Endothelial cell of umbilical vein (primary cell): Measurements from ENCODE around the gene OR6P1. TPM values are rescaled to one million over a fixed set of nuclear protein-coding genes. Genes with fewer than 3 reads are reported as not detected.

Source experiments
- BruUV-seq: library from RNA; stranded (reverse); fragments of 400-500 nt; replicated peaks from 2 replicates; lab custom pipeline; 2021; lab: Mats Ljungman, UMichigan
- CTCF ChIA-PET: fragments of 300-600, 350-600 bp; sonication (Branson Sonifier 250); formaldehyde crosslinking; loops from one replicate; lab custom pipeline; 2021; ENCODE audit warnings: antibody characterized with exemption, inconsistent platforms; lab: Charles Lee
- POLR2A ChIA-PET: fragments of 300-600, 350-600 bp; sonication (Branson Sonifier 250); formaldehyde crosslinking; loops from one replicate; lab custom pipeline; 2021; ENCODE audit warnings: antibody characterized with exemption, inconsistent platforms; lab: Charles Lee
- DNase-seq: peaks from one replicate; pipeline ENCODE4 v3.0.0-alpha.2; 2011; ENCODE audit warnings: low read depth, low spot score
- FAIRE-seq: peaks from 2 replicates; lab custom pipeline; 2011; peaks lifted over from hg19 to GRCh38; lab: Jason Lieb, UNC
- H2AFZ ChIP-seq: 2 replicates; pipeline ENCODE4 v1.6.0; 2012; ENCODE audit warnings: low read depth, low read length, control low read depth, inconsistent platforms
- H3K27ac ChIP-seq: 2 replicates; pipeline ENCODE4 v1.5.1; 2011; ENCODE audit warnings: low read depth, mild to moderate bottlenecking, control low read depth, low read length, moderate library complexity; ENCODE audit not compliant: insufficient read depth
- H3K27me3 ChIP-seq, 2 experiments: 2 replicates each; pipeline versions ENCODE4 v1.6.0 to v1.6.1; 2011; ENCODE audit warnings: low read length in 2 of 2, mixed read lengths in 1 of 2; ENCODE audit not compliant: control insufficient read depth in 2 of 2, insufficient read depth in 2 of 2
- H3K36me3 ChIP-seq, 2 experiments: 2 replicates in 1 of 2; 3 replicates in 1 of 2; pipeline ENCODE4 v1.5.1; 2011; ENCODE audit warnings: low read length in 2 of 2, mild to moderate bottlenecking in 1 of 2, moderate library complexity in 1 of 2; ENCODE audit not compliant: control insufficient read depth in 2 of 2, insufficient read depth in 2 of 2; ENCODE audit errors: extremely low read depth in 1 of 2
- H3K4me1 ChIP-seq: 3 replicates; pipeline ENCODE4 v1.5.1; 2011; ENCODE audit warnings: mild to moderate bottlenecking, low read length; ENCODE audit not compliant: control insufficient read depth, insufficient read depth; ENCODE audit errors: extremely low read depth
- H3K4me2 ChIP-seq: 2 replicates; pipeline ENCODE4 v1.6.1; 2011; ENCODE audit warnings: low read length, control low read depth, mixed read lengths; ENCODE audit not compliant: insufficient read depth
- H3K4me3 ChIP-seq, 3 experiments: fragments of 200-600 bp in 1 of 3; sonication (generic), shearing (Covaris generic) in 1 of 3; replicated peaks in 1 of 3; 2 replicates each; pipeline ENCODE4 v1.5.1; 2011 to 2016; ENCODE audit warnings: control low read depth in 3 of 3, low read length in 3 of 3, mild to moderate bottlenecking in 2 of 3, inconsistent platforms in 1 of 3, low read depth in 1 of 3, moderate library complexity in 1 of 3; ENCODE audit not compliant: insufficient read depth in 1 of 3
- H3K79me2 ChIP-seq: 2 replicates; pipeline ENCODE4 v1.6.0; 2012; ENCODE audit warnings: low read length, inconsistent platforms; ENCODE audit not compliant: control insufficient read depth, insufficient read depth
- H3K9ac ChIP-seq: replicated peaks from 2 replicates; pipeline ENCODE3; 2011; ENCODE audit warnings: low read length, control low read depth; ENCODE audit not compliant: insufficient read depth; ENCODE audit errors: extremely low read depth
- H3K9me1 ChIP-seq: replicated peaks from 3 replicates; pipeline ENCODE4 v1.6.0; 2011; ENCODE audit warnings: mild to moderate bottlenecking, low read length; ENCODE audit not compliant: control insufficient read depth, insufficient read depth; ENCODE audit errors: extremely low read depth
- H3K9me3 ChIP-seq: replicated peaks from 2 replicates; pipeline ENCODE4 v1.5.1; 2012; ENCODE audit warnings: low read length, inconsistent platforms; ENCODE audit not compliant: control insufficient read depth, insufficient read depth
- H4K20me1 ChIP-seq: replicated peaks from 2 replicates; pipeline ENCODE3; 2011; ENCODE audit warnings: mild to moderate bottlenecking, low read length; ENCODE audit not compliant: control insufficient read depth, insufficient read depth; ENCODE audit errors: extremely low read depth
- FOS ChIP-seq: IDR thresholded peaks from 2 replicates; pipeline ENCODE4 v1.6.1; 2011; ENCODE audit warnings: mild to moderate bottlenecking, low read length, moderate library complexity, borderline replicate concordance; ENCODE audit not compliant: insufficient read depth
- MYC ChIP-seq: IDR thresholded peaks from one replicate; pipeline ENCODE4 v1.6.1; 2011; ENCODE audit warnings: mild to moderate bottlenecking, low read depth, low read length
- POLR2A ChIP-seq: IDR thresholded peaks from 2 replicates; pipeline ENCODE4 v1.6.1; 2012; ENCODE audit warnings: low read depth, mild to moderate bottlenecking, control low read depth, low read length
- POLR2AphosphoS5 ChIP-seq: IDR thresholded peaks from 2 replicates; pipeline ENCODE4 v1.6.1; 2012; ENCODE audit warnings: low read depth, mild to moderate bottlenecking, control low read depth, low read length, moderate library complexity; ENCODE audit not compliant: insufficient read depth
- dilution Hi-C: fragments of 300-500 bp; cut with MboI; formaldehyde crosslinking; loops from one replicate; pipeline ENCODE4 v1.15.0; 2019; ENCODE audit warnings: low sequenced_read_pairs; ENCODE audit not compliant: extremely low pct_ligation_motif_present
- intact Hi-C: fragments of 100-400 bp; cut with micrococcal nuclease; formaldehyde crosslinking; loops from one replicate; pipeline ENCODE4 v1.10.0; 2022
- polyA plus RNA-seq, 4 experiments: library from polyadenylated mRNA; depleted of rRNA in 3 of 4; stranded (reverse) in 3 of 4; unstranded in 1 of 4; fragments of >200 nt; gene quantifications; 2 replicates each; pipeline versions ENCODE4 v1.2.1 to v1.2.3, GENCODE V29; 2011 to 2012; ENCODE audit warnings: missing spikeins in 1 of 4
- total RNA-seq: library from RNA; stranded (reverse); gene quantifications from 2 replicates; pipeline ENCODE4 v1.2.3, GENCODE V29; 2021
- TF ChIP-seq, protein P1 (sequence below), 2 donors: IDR thresholded peaks; 1 replicate in 1 of 2; 2 replicates in 1 of 2; pipeline ENCODE4 v1.5.1; 2011; ENCODE audit warnings: low read length in 2 of 2, mild to moderate bottlenecking in 2 of 2, moderate library complexity in 2 of 2, control low read depth in 1 of 2, inconsistent platforms in 1 of 2, low read depth in 1 of 2; ENCODE audit not compliant: insufficient read depth in 1 of 2; ENCODE audit errors: extremely low read depth in 1 of 2
- TF ChIP-seq, protein P2 (sequence below): IDR thresholded peaks from 2 replicates; pipeline ENCODE4 v1.6.1; 2011; ENCODE audit not compliant: insufficient read depth, insufficient read length

Gene OR6P1
- total and polyA plus RNA-seq, 2 donors (not counting 3 experiments of a cell fraction or from before 2014, with no cell fraction given), result not detected

GRCh38 chr1:158527190-158527815 is 43.1 kb downstream of the OR6P1 start:
- ChIA-PET POLR2A (no interaction called here), CTCF (interaction anchor here (0.6 to 3.5 kb wide), 15 partner anchors 11 to 565 kb away, joined by 3 to 47 read pairs (median 4); no protein-coding TSS in a partner anchor)
- Histone ChIP-seq H3K27ac (no peak overlapping the region), H3K4me3 (no peak overlapping the region), H3K9me1 (no peaks in the 10 kb centered on the region), H3K79me2 (no peaks in the 10 kb centered on the region), H3K27me3 (no peaks in the 10 kb centered on the region), H4K20me1 (no peaks in the 10 kb centered on the region), H3K36me3 (no peaks in the 10 kb centered on the region), H2AFZ (no peak overlapping the region), H3K9ac (no peak overlapping the region), H3K9me3 (no peaks in the 10 kb centered on the region), H3K4me1 (no peaks in the 10 kb centered on the region), H3K4me2 (no peak overlapping the region)
- FAIRE-seq, result peak; percentile 40
- BruUV-seq, result no TSS peak
- TF ChIP-seq, protein P1, sequence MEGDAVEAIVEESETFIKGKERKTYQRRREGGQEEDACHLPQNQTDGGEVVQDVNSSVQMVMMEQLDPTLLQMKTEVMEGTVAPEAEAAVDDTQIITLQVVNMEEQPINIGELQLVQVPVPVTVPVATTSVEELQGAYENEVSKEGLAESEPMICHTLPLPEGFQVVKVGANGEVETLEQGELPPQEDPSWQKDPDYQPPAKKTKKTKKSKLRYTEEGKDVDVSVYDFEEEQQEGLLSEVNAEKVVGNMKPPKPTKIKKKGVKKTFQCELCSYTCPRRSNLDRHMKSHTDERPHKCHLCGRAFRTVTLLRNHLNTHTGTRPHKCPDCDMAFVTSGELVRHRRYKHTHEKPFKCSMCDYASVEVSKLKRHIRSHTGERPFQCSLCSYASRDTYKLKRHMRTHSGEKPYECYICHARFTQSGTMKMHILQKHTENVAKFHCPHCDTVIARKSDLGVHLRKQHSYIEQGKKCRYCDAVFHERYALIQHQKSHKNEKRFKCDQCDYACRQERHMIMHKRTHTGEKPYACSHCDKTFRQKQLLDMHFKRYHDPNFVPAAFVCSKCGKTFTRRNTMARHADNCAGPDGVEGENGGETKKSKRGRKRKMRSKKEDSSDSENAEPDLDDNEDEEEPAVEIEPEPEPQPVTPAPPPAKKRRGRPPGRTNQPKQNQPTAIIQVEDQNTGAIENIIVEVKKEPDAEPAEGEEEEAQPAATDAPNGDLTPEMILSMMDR (IDR thresholded peaks at IDR 0.05; ENCODE audit: extremely low read depth in 1 of 2, insufficient read depth in 1 of 2, low read depth in 1 of 2, low read length in 2 of 2), result peak in 1 of 2 donors; percentile 37
- TF ChIP-seq POLR2AphosphoS5, result no peak
- no peak for TF ChIP-seq MYC
- dilution Hi-C loops, result no loop called here
- intact Hi-C loops, result no loop called here
- peak; percentile 24 for DNase-seq

GRCh38 chr1:158521666-158522058 is 48.7 kb downstream of the OR6P1 start:
- Histone ChIP-seq H3K27ac (no peak overlapping the region), H3K4me3 (no peak overlapping the region), H3K79me2 (no peaks in the 10 kb centered on the region), H3K9me1 (no peaks in the 10 kb centered on the region), H3K9me3 (no peaks in the 10 kb centered on the region), H3K36me3 (no peaks in the 10 kb centered on the region), H3K4me1 (no peaks in the 10 kb centered on the region), H4K20me1 (no peaks in the 10 kb centered on the region), H3K27me3 (no peaks in the 10 kb centered on the region), H2AFZ (no peak overlapping the region), H3K4me2 (no peak overlapping the region), H3K9ac (no peak overlapping the region)
- TF ChIP-seq FOS (no peak), POLR2A (no peak)
- TF ChIP-seq, protein P2, sequence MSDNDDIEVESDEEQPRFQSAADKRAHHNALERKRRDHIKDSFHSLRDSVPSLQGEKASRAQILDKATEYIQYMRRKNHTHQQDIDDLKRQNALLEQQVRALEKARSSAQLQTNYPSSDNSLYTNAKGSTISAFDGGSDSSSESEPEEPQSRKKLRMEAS, result no peak
- CTCF ChIA-PET, result interaction anchor here (1.6 to 2.7 kb wide), 2 partner anchors 16 to 318 kb away, joined by 4 to 9 read pairs; no protein-coding TSS in a partner anchor
- no TSS peak for BruUV-seq
- DNase-seq (no peak), FAIRE-seq (no peak)
- dilution Hi-C loops (no loop called here), intact Hi-C loops (no loop called here)
- POLR2A ChIA-PET, result no interaction called here
